WTC11 (cell line): ENCODE data around the gene RFC4. TPM values are rescaled to one million over a fixed set of nuclear protein-coding genes. Genes with fewer than 3 reads are reported as not detected.
A peak's percentile ranks its signal among the peaks of the same experiment; 100 is the strongest.

ENCODE experiments used
- ATAC-seq: fragments of 200-7000 bp; cut with Tn5 transposase; 2 replicates; pipeline ENCODE4 v1.10.0; 2021; ENCODE audit warnings: mild to moderate bottlenecking, moderate library complexity
- CTCF ChIA-PET: fragments of 300-600 bp; sonication (Branson Sonifier 250); formaldehyde crosslinking; loops from one replicate; lab custom pipeline; 2021; ENCODE audit warnings: antibody characterized with exemption; lab: Charles Lee
- POLR2A ChIA-PET: fragments of 350-600 bp; sonication (Branson Sonifier 250); formaldehyde crosslinking; loops from one replicate; lab custom pipeline; 2021; ENCODE audit warnings: antibody characterized with exemption; lab: Charles Lee
- DNase-seq: peaks from one replicate; pipeline ENCODE4 v3.0.0; 2021; ENCODE audit warnings: low spot score
- H3K27ac Mint-ChIP-seq: 2 replicates; pipeline ENCODE4 v1.8.0; 2021; ENCODE audit warnings: mixed read lengths
- H3K27me3 Mint-ChIP-seq: 2 replicates; pipeline ENCODE4 v1.8.0; 2021; ENCODE audit warnings: low read depth, mild to moderate bottlenecking, moderate library complexity, mixed read lengths
- H3K36me3 Mint-ChIP-seq: 2 replicates; pipeline ENCODE4 v1.8.0; 2021; ENCODE audit warnings: mixed read lengths
- H3K4me1 Mint-ChIP-seq: 2 replicates; pipeline ENCODE4 v1.8.0; 2022; ENCODE audit warnings: mixed read lengths
- H3K4me3 Mint-ChIP-seq: 2 replicates; pipeline ENCODE4 v1.8.0; 2021; ENCODE audit warnings: mild to moderate bottlenecking, moderate library complexity, mixed read lengths
- H3K9me3 Mint-ChIP-seq: 2 replicates; pipeline ENCODE4 v1.8.0; 2021; ENCODE audit warnings: mixed read lengths
- ESRRA ChIP-seq: sonication (generic); formaldehyde crosslinking; IDR thresholded peaks from 2 replicates; pipeline ENCODE4 v1.8.1; 2022; ENCODE audit warnings: mild to moderate bottlenecking, missing genetic modification reagents, borderline replicate concordance
- FOXJ3 ChIP-seq: sonication (generic); formaldehyde crosslinking; IDR thresholded peaks from 2 replicates; pipeline ENCODE4 v1.9.0; 2021; ENCODE audit warnings: missing genetic modification reagents, mild to moderate bottlenecking, borderline replicate concordance
- FOXP1 ChIP-seq: sonication (generic); formaldehyde crosslinking; IDR thresholded peaks from 2 replicates; pipeline ENCODE4 v1.8.0; 2022; ENCODE audit warnings: missing genetic modification reagents, mild to moderate bottlenecking, moderate library complexity, borderline replicate concordance
- KAT7 ChIP-seq: sonication (generic); formaldehyde crosslinking; IDR thresholded peaks from 2 replicates; pipeline ENCODE4 v1.8.1; 2023; ENCODE audit warnings: missing genetic modification reagents, mild to moderate bottlenecking, borderline replicate concordance
- MLX ChIP-seq: sonication (generic); formaldehyde crosslinking; IDR thresholded peaks from 2 replicates; pipeline ENCODE4 v1.8.1; 2023; ENCODE audit warnings: mild to moderate bottlenecking, missing genetic modification reagents, moderate library complexity
- NFYB ChIP-seq: sonication (generic); formaldehyde crosslinking; conservative IDR thresholded peaks from 2 replicates; pipeline ENCODE4 v1.8.0; 2022; ENCODE audit warnings: low read depth, missing genetic modification reagents
- PRRX2 ChIP-seq: fragments of 250-450 bp; sonication (Bioruptor Pico); IDR thresholded peaks from 2 replicates; pipeline ENCODE4 v1.8.0; 2021; ENCODE audit warnings: mild to moderate bottlenecking
- TEAD1 ChIP-seq: sonication (generic); formaldehyde crosslinking; IDR thresholded peaks from 2 replicates; pipeline ENCODE4 v1.8.0; 2022; ENCODE audit warnings: mild to moderate bottlenecking, missing genetic modification reagents
- ZNF121 ChIP-seq: sonication (generic); formaldehyde crosslinking; IDR thresholded peaks from 2 replicates; pipeline ENCODE4 v1.8.0; 2023; ENCODE audit warnings: missing genetic modification reagents
- ZNF219 ChIP-seq: sonication (generic); formaldehyde crosslinking; IDR thresholded peaks from 2 replicates; pipeline ENCODE4 v1.8.0; 2023; ENCODE audit warnings: missing genetic modification reagents, mild to moderate bottlenecking, borderline replicate concordance
- ZNF416 ChIP-seq: fragments of 250-450 bp; sonication (Bioruptor Pico); IDR thresholded peaks from 2 replicates; pipeline ENCODE4 v1.9.0; 2021; ENCODE audit warnings: mild to moderate bottlenecking, inconsistent platforms
- ZNF423 ChIP-seq: fragments of 250-450 bp; sonication (Bioruptor Pico); IDR thresholded peaks from 2 replicates; pipeline ENCODE4 v2.1.2; 2022; ENCODE audit warnings: mild to moderate bottlenecking, moderate library complexity
- ZSCAN18 ChIP-seq: fragments of 250-450 bp; sonication (Bioruptor Pico); IDR thresholded peaks from 2 replicates; pipeline ENCODE4 v2.1.2; 2022; ENCODE audit warnings: mild to moderate bottlenecking, moderate library complexity
- total RNA-seq: library from RNA; stranded (reverse); gene quantifications from 3 replicates; pipeline ENCODE4 v1.2.3, GENCODE V29; 2021
- TF ChIP-seq, protein P1 (sequence below): sonication (generic); formaldehyde crosslinking; IDR thresholded peaks from 2 replicates; pipeline ENCODE4 v1.8.1; 2022; ENCODE audit warnings: missing genetic modification reagents, borderline replicate concordance
- TF ChIP-seq, protein P2 (sequence below): fragments of 250-450 bp; sonication (Bioruptor Pico); IDR thresholded peaks from 2 replicates; pipeline ENCODE4 v1.9.0; 2021; ENCODE audit warnings: mild to moderate bottlenecking, borderline replicate concordance
- TF ChIP-seq, protein P3 (sequence below): sonication (generic); formaldehyde crosslinking; IDR thresholded peaks from 2 replicates; pipeline ENCODE4 v1.8.0; 2022; ENCODE audit warnings: mild to moderate bottlenecking, missing genetic modification reagents
- TF ChIP-seq, protein P4 (sequence below): sonication (generic); formaldehyde crosslinking; IDR thresholded peaks from 2 replicates; pipeline ENCODE4 v1.8.0; 2023; ENCODE audit warnings: missing genetic modification reagents
- TF ChIP-seq, protein P5 (sequence below): sonication (generic); formaldehyde crosslinking; IDR thresholded peaks from 2 replicates; pipeline ENCODE4 v1.8.0; 2022; ENCODE audit warnings: mild to moderate bottlenecking, missing genetic modification reagents
- TF ChIP-seq, protein P6 (sequence below): fragments of 250-450 bp; sonication (Bioruptor Pico); IDR thresholded peaks from 2 replicates; pipeline ENCODE4 v1.9.0; 2021; ENCODE audit warnings: mild to moderate bottlenecking
- TF ChIP-seq, protein P7 (sequence below): sonication (generic); formaldehyde crosslinking; IDR thresholded peaks from 2 replicates; pipeline ENCODE4 v1.8.1; 2022; ENCODE audit warnings: low read depth, mild to moderate bottlenecking, moderate library complexity, missing genetic modification reagents, borderline replicate concordance

RFC4 gene
- total RNA-seq, 1 experiment from 2014 or later = 104 TPM

- TF ChIP-seq MLX (CRISPR knock-in tag) (no peak), TEAD1 (no peak), FOXP1 (CRISPR knock-in tag) (no peak), PRRX2 (CRISPR knock-in tag) (no peak)
Measured at GRCh38 chr3:186810336-186810996, 4.2 kb upstream of the RFC4 start (continued).

DNA sequence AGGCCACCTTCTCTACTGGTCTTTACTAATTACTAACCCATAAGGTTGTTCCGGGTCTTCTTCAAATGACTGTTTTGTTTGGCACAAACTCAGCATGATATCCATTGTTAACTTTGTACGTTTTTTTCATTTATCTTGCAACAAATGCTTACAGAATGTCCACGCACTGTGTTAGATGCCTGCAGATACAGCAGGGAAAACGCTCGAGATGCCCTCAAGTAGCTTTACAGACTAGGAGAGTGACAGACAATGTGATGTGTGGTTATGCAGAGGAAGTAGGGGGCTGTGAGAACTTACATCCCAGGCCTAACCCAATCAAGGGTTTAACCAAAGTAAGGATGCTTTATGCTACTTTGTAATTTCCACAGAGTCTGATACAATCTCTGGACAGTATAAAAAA, 949 bp upstream of the RFC4 start:
- Mint-ChIP-seq H3K4me3 (peak overlapping the region; percentile 86), H3K27me3 (no peaks in the 10 kb centered on the region), H3K36me3 (peaks cover 19% of the 10 kb centered on the region), H3K4me1 (peaks cover 16% of the 10 kb centered on the region), H3K27ac (peak overlapping the region; percentile 54; the same call in 1 of the 2 replicates), H3K9me3 (no peaks in the 10 kb centered on the region)
- TF ChIP-seq FOXJ3 (no peak), KAT7 (CRISPR knock-in tag) (no peak), NFYB (CRISPR knock-in tag) (no peak), ZNF416 (CRISPR knock-in tag) (no peak), ZNF423 (CRISPR knock-in tag) (no peak), ZSCAN18 (no peak), ESRRA (CRISPR knock-in tag) (no peak), ZNF219 (CRISPR knock-in tag) (no peak), ZNF121 (no peak)
- TF ChIP-seq, protein P1, sequence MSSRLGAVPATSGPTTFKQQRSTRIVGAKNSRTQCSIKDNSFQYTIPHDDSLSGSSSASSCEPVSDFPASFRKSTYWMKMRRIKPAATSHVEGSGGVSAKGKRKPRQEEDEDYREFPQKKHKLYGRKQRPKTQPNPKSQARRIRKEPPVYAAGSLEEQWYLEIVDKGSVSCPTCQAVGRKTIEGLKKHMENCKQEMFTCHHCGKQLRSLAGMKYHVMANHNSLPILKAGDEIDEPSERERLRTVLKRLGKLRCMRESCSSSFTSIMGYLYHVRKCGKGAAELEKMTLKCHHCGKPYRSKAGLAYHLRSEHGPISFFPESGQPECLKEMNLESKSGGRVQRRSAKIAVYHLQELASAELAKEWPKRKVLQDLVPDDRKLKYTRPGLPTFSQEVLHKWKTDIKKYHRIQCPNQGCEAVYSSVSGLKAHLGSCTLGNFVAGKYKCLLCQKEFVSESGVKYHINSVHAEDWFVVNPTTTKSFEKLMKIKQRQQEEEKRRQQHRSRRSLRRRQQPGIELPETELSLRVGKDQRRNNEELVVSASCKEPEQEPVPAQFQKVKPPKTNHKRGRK (CRISPR knock-in tag) = no peak
- TF ChIP-seq, protein P2, sequence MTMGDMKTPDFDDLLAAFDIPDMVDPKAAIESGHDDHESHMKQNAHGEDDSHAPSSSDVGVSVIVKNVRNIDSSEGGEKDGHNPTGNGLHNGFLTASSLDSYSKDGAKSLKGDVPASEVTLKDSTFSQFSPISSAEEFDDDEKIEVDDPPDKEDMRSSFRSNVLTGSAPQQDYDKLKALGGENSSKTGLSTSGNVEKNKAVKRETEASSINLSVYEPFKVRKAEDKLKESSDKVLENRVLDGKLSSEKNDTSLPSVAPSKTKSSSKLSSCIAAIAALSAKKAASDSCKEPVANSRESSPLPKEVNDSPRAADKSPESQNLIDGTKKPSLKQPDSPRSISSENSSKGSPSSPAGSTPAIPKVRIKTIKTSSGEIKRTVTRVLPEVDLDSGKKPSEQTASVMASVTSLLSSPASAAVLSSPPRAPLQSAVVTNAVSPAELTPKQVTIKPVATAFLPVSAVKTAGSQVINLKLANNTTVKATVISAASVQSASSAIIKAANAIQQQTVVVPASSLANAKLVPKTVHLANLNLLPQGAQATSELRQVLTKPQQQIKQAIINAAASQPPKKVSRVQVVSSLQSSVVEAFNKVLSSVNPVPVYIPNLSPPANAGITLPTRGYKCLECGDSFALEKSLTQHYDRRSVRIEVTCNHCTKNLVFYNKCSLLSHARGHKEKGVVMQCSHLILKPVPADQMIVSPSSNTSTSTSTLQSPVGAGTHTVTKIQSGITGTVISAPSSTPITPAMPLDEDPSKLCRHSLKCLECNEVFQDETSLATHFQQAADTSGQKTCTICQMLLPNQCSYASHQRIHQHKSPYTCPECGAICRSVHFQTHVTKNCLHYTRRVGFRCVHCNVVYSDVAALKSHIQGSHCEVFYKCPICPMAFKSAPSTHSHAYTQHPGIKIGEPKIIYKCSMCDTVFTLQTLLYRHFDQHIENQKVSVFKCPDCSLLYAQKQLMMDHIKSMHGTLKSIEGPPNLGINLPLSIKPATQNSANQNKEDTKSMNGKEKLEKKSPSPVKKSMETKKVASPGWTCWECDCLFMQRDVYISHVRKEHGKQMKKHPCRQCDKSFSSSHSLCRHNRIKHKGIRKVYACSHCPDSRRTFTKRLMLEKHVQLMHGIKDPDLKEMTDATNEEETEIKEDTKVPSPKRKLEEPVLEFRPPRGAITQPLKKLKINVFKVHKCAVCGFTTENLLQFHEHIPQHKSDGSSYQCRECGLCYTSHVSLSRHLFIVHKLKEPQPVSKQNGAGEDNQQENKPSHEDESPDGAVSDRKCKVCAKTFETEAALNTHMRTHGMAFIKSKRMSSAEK (CRISPR knock-in tag) = no peak
- TF ChIP-seq, protein P3, sequence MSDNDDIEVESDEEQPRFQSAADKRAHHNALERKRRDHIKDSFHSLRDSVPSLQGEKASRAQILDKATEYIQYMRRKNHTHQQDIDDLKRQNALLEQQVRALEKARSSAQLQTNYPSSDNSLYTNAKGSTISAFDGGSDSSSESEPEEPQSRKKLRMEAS (CRISPR knock-in tag) = no peak
- TF ChIP-seq, protein P4, sequence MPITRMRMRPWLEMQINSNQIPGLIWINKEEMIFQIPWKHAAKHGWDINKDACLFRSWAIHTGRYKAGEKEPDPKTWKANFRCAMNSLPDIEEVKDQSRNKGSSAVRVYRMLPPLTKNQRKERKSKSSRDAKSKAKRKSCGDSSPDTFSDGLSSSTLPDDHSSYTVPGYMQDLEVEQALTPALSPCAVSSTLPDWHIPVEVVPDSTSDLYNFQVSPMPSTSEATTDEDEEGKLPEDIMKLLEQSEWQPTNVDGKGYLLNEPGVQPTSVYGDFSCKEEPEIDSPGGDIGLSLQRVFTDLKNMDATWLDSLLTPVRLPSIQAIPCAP = no peak
- TF ChIP-seq, protein P5, sequence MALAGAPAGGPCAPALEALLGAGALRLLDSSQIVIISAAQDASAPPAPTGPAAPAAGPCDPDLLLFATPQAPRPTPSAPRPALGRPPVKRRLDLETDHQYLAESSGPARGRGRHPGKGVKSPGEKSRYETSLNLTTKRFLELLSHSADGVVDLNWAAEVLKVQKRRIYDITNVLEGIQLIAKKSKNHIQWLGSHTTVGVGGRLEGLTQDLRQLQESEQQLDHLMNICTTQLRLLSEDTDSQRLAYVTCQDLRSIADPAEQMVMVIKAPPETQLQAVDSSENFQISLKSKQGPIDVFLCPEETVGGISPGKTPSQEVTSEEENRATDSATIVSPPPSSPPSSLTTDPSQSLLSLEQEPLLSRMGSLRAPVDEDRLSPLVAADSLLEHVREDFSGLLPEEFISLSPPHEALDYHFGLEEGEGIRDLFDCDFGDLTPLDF (CRISPR knock-in tag) = no peak
- TF ChIP-seq, protein P6, sequence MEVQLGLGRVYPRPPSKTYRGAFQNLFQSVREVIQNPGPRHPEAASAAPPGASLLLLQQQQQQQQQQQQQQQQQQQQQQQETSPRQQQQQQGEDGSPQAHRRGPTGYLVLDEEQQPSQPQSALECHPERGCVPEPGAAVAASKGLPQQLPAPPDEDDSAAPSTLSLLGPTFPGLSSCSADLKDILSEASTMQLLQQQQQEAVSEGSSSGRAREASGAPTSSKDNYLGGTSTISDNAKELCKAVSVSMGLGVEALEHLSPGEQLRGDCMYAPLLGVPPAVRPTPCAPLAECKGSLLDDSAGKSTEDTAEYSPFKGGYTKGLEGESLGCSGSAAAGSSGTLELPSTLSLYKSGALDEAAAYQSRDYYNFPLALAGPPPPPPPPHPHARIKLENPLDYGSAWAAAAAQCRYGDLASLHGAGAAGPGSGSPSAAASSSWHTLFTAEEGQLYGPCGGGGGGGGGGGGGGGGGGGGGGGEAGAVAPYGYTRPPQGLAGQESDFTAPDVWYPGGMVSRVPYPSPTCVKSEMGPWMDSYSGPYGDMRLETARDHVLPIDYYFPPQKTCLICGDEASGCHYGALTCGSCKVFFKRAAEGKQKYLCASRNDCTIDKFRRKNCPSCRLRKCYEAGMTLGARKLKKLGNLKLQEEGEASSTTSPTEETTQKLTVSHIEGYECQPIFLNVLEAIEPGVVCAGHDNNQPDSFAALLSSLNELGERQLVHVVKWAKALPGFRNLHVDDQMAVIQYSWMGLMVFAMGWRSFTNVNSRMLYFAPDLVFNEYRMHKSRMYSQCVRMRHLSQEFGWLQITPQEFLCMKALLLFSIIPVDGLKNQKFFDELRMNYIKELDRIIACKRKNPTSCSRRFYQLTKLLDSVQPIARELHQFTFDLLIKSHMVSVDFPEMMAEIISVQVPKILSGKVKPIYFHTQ (CRISPR knock-in tag) = no peak
- TF ChIP-seq, protein P7, sequence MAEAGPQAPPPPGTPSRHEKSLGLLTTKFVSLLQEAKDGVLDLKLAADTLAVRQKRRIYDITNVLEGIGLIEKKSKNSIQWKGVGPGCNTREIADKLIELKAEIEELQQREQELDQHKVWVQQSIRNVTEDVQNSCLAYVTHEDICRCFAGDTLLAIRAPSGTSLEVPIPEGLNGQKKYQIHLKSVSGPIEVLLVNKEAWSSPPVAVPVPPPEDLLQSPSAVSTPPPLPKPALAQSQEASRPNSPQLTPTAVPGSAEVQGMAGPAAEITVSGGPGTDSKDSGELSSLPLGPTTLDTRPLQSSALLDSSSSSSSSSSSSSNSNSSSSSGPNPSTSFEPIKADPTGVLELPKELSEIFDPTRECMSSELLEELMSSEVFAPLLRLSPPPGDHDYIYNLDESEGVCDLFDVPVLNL (CRISPR knock-in tag) = no peak
- DNase-seq = no peak
- CTCF ChIA-PET = interaction anchor here (2.3 kb wide), 1 partner anchor 14 kb away, joined by 10 read pairs; no protein-coding TSS in a partner anchor
- POLR2A ChIA-PET = interaction anchor here (0.6 to 2.5 kb wide), 4 partner anchors 9 to 332 kb away, joined by 3 to 8 read pairs (median 3); partner anchors contain the start of genes EIF4A2 and RPL39L
- ATAC-seq = no peak
